ENCODE results near the gene PTRHD1. TPM values are rescaled to one million over a fixed set of nuclear protein-coding genes. Genes with fewer than 3 reads are reported as not detected.

Gene PTRHD1
- total RNA-seq, 4 donors from 2014 or later, result 22.6 to 41.8 (median 25.8) TPM

GRCh38 chr2:24827321-24828237 lies 34.4 kb upstream of the PTRHD1 start:
- TF ChIP-seq POLR2A (IDR thresholded peaks at IDR 0.05), result no peak
- TF ChIP-seq CTCF (IDR thresholded peaks at IDR 0.05), result peak; percentile 74 to 83 (median 80)
- Histone ChIP-seq H3K27me3 (no peaks in the 10 kb centered on the region), H3K4me1 (peaks cover 0 to 17% (median 8%) of the 10 kb centered on the region in 3 donors), H3K36me3 (peaks cover 0 to 41% (median 0%) of the 10 kb centered on the region in 3 donors), H3K9me3 (no peaks in the 10 kb centered on the region), H3K4me3 (no peak overlapping the region), H3K27ac (no peak overlapping the region)
- 32 to 54% methylated on average over 14 to 26 of the region's 30 CpGs for WGBS, 2 donors
- intact Hi-C loops (cut with DNase I), result loop anchor here (5.0 kb wide), 1 partner anchor 420 kb away; no protein-coding TSS in a partner anchor
- DNase-seq, result peak; percentile 13

- Histone ChIP-seq H3K4me3 (no peak overlapping the region), H3K36me3 (peaks cover 0 to 49% (median 0%) of the 10 kb centered on the region in 3 donors), H3K4me1 (peaks cover 0 to 12% (median 8%) of the 10 kb centered on the region in 3 donors), H3K27me3 (no peaks in the 10 kb centered on the region), H3K27ac (no peak overlapping the region), H3K9me3 (no peaks in the 10 kb centered on the region)
- TF ChIP-seq CTCF (IDR thresholded peaks at IDR 0.05), result no peak
- no peak for TF ChIP-seq POLR2A (IDR thresholded peaks at IDR 0.05)
- intact Hi-C loops (cut with DNase I), result loop anchor here (5.0 kb wide), 1 partner anchor 419 kb away; no protein-coding TSS in a partner anchor
- no peak for DNase-seq
- 76 to 79% methylated on average over 5 of the region's 5 CpGs for WGBS, 2 donors
These were observed 33.6 kb upstream of the PTRHD1 start for GRCh38 chr2:24826773-24827145.

GRCh38 chr2:24825883-24826772 lies 32.9 kb upstream of the PTRHD1 start:
- WGBS, 2 donors, result 71 to 85% methylated on average over 5 of the region's 14 CpGs
- DNase-seq, result no peak
- Histone ChIP-seq H3K9me3 (no peaks in the 10 kb centered on the region), H3K4me3 (no peak overlapping the region), H3K27me3 (no peaks in the 10 kb centered on the region), H3K4me1 (peaks cover 0 to 12% (median 8%) of the 10 kb centered on the region in 3 donors), H3K27ac (no peak overlapping the region), H3K36me3 (peaks cover 0 to 53% (median 0%) of the 10 kb centered on the region in 3 donors)
- intact Hi-C loops (cut with DNase I), result loop anchor here (5.0 kb wide), 1 partner anchor 419 kb away; no protein-coding TSS in a partner anchor
- TF ChIP-seq POLR2A (IDR thresholded peaks at IDR 0.05) (no peak), CTCF (IDR thresholded peaks at IDR 0.05) (no peak)

- peak in 3 of 6 experiments; percentile 5 to 43 (median 29) for TF ChIP-seq CTCF (IDR thresholded peaks at IDR 0.05)
- no peak for TF ChIP-seq POLR2A (IDR thresholded peaks at IDR 0.05)
- intact Hi-C loops (cut with DNase I), result loop anchor here (5.0 kb wide), 1 partner anchor 418 kb away; no protein-coding TSS in a partner anchor
- Histone ChIP-seq H3K4me1 (peaks cover 0 to 12% (median 8%) of the 10 kb centered on the region in 3 donors), H3K4me3 (no peak overlapping the region), H3K27me3 (no peaks in the 10 kb centered on the region), H3K36me3 (peaks cover 0 to 53% (median 4%) of the 10 kb centered on the region in 3 donors), H3K9me3 (no peaks in the 10 kb centered on the region), H3K27ac (no peak overlapping the region)
- no peak for DNase-seq
- WGBS, 2 donors, result 85 to 89% methylated on average over 13 to 14 of the region's 16 CpGs
These were observed 32.0 kb upstream of the PTRHD1 start for GRCh38 chr2:24824966-24825882.

Data from esophagus squamous epithelium (tissue), 5 donors.